ENCODE data around the gene ATAD3A.
A peak's percentile ranks its signal among the peaks of the same experiment; 100 is the strongest.

The ATAD3A gene

DNA sequence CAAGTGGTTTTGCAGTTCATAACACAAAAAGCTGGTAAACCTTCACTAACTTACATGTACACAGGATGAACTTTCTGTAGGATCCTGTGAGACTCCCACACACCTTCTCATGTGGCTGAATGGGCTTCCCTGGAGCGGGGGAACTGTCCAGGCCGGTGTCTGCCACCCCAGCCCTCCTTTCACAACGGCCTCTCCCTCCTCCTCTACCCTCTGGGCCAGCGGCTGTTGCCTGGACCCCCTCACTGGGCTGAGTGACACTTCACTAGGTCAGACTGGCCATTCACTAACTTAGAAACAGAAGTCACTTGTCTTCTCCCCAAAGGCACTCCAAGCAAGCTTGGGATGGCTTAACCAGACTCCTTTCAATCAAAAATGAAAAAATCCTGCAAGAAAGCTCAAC, 46.6 kb downstream of the ATAD3A start:
- DNase-seq = no peak

DNA sequence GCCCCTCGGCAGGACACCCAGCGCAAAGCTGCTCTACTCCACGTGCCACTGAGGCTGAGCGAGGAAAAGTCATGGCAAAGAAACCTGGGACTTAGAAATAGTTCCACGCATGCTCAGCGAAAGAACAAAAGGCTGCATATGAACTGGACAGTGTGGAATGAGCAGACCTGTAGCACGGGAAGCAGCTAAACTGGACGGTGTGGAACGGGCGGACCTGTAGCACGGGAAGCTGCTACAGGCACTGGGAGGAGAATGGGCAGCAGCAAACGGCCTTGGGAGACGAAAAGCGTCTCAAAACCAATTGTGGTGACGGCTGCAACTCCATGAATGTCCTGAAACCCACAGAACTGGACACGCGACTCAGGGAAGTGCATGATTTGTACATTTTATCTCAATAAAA, 47.1 kb downstream of the ATAD3A start:
- DNase-seq = no peak

DNA sequence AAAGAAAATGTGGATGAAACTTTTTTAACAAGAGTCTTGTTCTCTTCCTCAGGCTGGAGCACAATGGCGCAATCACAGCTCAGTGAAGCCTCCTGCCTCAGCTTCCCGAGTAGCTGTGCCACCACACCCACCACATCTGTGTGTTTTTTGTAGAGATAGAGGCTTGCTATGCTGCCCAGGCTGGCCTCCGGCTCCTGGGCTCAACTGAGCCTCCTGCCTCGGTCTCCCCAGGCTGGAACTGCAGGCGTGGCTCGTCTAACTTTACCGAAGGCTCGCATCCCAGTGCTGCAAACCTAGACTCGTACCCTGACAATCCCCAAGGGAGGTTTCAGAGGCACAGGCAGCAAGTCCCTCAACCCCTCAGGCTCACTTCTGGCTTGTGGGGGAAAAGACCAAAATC, 48.2 kb downstream of the ATAD3A start:
- DNase-seq = no peak

DNA sequence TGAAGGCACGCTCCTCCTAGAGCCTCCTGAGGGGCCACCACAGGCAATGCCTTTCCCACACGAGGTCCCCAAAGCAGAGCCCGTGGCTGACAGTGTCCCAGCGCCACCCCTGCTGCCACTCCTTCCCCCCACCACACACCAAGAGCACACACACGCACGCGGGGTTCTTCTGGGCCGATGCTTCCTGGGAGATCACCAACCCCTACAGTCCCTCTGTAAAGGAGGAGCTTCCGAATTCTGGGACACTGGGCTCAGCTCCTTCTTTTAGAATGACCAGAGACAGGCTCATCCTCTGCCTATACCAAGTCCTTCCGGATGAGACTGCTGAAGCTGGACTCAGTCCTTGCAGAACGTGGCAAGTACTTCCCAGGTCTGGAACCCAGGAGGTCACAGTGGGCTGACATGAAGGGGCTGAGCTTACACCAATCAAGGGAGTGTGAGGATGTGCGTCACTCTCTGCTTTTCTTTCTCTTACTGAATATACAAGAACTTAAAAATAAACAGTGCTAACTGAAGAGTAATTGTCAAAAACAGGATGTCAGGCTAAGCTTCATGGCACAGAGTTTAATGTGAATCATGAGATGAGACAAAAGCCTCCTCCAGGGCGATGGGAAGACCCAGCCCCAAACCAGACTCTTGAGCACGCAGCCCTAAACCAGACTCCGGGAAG, 50.0 kb downstream of the ATAD3A start:
- DNase-seq = no peak

DNA sequence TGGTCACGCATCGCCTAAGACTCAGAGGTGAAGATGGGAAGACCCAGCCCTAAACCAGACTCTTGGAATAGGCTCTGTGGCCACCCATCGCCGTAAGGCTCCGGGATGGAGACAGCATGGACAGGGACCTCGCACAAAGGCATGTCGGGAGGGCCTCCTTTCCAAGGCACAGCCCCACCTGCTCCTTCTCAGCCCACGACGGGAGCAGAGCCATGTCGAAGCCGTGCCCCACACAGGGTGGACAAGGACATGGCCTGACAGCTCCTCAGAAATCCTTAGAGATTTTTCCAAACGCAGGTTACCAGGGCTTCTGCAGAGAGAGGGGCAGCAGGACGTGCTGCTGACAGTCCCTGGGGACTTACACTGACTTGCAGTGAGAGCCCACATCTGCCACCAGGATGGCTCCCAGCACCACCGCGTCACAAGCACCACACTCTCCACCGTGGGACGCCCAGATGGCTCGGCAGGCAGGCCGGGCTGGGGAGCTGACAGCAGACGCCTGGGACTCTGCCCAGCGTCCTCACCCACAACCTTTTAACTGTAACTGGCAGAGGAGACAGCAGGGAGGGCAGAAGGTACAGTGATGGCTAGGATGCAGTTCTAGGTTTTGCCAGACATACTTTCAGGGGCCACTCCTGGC, 50.7 kb downstream of the ATAD3A start:
- peak; percentile 99 for DNase-seq

DNA sequence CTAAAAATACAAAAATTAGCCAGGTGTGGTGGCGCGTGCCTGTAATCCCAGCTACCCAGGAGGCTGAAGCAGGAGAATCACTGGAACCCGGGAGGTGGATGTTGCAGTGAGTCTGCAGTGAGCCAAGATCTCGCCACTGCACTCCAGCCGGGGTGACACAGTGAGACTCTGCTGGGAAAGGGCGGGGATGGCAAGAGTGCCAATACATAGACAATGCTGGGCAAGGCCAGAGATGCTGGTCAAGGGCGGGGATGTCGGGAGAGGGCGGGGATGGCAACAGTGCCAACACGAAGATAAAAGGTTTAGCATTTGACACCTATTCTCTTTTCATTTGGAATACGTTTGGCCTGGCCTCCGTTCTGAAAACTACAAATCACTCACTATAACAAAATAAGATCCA, 51.7 kb downstream of the ATAD3A start:
- DNase-seq = no peak

DNA sequence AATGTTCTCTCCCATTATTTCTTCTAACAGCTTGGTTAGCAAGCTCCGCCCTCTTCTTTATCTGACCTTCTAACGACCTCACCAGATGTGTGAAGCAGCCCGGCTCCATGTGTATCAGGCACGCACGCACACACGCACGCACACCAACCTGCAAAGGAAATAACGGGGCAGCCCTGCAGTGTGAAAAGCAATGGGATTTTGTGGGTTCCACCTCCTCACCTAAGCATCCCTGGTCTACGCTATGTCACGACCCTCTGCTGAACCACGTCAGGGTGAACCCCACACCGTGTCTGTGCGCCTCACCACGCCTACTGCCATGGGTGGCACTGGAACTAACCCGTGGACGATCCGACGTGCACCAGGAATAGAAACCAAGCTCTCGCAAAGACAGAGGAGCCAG, 52.3 kb downstream of the ATAD3A start:
- no peak for DNase-seq

DNA sequence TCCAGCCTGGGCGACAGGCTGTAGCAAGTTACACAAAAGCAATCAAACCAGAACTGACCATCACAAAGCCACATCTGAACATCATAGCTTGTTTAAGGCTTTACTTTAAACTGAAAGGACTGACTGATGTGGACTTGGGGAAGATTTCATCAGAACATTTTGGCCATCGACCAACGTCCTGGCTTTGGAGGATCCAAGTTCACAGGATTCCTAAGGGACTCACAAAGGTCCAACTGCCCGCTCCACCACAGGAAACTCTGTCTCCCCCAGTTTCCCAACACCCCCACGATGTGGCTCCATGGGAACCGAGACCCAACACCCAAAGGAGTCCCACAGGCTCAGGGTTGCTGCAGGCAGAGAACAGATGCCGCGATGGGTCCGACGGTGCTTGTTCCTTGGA, 53.4 kb downstream of the ATAD3A start:
- no peak for DNase-seq

DNA sequence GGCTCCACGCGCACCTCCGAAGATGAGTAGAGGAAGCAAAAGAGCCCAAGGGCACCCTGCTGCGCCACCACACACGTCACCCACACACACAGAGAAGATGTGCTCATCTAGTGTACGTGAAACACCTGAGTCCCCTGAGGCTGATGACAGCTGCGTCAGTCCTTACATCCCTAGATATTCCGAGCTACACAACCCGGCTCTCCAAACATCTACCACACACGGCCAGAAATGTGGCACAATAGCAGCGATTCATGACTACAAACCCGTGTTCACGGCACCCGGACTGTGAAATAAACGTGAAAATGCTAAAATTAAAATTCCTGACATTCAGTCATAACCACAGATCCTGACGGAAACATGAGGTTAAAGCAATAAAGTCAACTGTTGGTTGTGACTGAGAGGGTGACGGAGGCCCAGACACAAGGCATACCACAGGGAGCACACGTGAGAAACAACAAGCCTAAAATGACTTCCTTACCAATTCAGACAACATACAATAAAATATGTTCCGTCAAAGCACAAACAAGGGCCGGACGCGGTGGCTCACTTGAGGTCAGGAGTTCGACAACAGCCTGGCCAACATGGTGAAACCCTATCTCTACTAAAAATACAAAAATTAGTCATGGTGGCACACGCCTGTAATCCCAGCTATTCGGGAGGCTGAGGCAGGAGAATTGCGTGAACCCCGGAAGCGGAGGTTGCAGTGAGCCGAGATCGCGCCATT, 55.4 kb downstream of the ATAD3A start:
- no peak for DNase-seq

DNA sequence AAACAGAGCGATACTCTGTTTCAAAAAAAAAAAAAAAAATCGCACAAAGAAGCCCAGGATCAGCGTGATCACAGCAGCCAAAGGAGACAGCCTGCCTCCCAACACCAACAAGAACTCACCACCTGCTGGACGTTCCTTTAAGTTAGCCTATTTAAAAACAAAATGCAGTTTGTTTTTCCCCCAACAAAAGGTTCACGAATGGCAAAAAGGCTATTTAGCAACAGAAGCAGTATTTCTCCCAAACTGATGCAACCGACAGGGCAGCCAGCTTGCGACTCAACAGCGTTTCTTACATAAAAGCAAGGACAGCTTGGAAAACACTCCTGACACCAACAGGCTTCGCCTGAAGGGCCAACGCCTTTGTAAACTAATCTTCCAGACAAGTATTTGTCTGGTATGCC, 55.9 kb downstream of the ATAD3A start:
- DNase-seq = peak; percentile 2

DNA sequence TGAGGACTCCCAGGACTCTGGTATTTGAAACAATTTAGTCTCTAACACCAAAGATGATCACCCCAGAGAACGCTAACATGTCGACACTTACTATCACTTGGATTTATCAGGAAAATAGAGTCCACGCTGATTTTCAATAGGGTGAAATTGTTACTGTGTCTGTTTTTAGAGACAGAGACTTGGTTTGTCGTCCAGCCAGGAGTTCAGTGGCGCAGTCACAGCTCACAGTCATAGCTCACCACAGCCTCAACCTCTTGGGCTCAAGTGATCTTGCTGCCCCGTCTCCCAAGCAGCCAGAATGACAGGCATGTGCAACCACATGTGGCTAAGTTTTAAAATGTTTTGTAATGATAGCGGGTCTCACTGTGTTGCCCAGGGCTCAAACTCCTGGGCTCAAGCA, 57.4 kb downstream of the ATAD3A start:
- no peak for DNase-seq

DNA sequence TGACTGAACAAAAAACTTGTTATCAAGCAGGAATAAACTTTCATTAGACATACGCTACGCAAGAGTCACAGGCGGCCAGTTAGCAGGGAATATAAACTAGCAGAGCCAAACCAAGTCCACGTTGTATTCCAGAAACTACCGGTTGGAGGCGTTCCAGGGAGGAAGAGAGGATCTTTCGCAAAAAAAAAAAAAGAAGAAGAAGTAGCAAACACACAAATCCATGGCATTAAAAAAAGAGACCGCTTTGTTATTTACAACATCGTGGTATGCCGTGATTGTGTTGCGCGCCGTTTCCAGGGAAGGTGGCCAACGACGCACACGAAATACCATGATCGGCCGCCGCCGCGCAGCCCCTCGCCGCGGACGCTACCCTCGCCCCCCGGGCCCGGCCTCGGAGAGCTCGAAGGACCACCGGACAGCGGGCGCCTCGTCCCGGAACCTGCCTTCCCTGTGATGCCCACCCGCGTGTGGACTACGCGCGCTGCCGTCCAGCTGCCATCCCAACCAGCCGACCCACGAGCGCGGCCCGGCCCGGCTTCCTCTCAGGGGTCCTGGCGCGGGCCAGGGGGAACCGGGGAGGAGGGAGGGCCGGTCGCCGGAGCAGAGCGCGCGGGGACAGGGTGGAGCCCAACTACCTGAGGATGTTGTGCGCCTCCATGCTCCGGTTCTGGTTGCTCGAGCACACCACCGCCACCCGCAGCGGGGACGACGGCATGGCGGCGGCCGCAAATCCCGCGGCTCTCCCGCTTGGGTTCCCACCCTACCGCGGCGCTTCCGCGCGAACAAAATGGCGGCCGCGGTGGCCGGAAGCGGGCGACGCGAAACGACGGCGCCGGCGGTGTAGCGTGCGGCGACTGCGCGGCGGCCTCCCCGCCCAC, 62.1 kb downstream of the ATAD3A start:
- peak; percentile 72 for DNase-seq

DNA sequence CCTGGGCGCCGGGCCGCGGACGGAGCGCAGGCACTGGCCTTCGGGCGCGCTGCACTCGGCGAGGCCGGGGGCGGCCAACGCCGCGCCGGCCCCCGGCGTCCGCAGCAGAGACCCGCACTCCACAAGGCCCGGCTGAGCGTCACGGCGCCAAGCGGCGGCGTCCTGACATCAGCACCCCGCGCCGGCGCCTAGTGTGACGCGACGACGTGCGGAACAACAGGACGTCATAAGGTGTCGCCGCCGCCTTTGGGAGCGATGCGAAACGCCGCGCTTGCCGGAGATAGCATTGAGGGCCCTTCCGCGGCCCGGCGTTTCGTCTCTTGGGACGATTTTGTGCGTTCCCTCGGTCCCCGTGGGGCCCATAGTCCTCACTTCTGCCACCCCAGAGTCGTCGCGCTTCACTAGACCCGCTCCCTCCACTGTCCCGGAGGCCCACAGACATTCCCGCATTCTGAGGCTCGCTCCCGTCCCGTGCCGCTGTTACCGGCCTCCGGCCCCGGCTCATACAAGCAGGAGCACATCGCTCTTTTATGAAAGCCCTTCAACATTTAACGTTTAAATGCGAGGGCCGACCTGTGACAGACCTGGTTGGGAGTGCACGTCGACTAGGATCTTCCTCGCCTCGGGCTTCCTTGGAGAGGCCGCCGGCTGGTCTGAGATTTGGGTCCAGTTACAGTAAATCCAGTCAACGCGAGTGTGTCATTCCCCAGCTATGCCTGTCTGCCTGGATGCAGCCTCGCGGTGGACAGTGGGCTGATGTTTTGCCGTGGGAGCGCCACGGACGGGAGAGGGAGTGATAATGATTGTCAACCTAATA, 63.0 kb downstream of the ATAD3A start, which contains the start of gene SSU72:
Gene SSU72 (minus strand): TSS at position 143 of the 817 bp plus-strand sequence. CDS start 306 bp downstream, outside the sequence.
- DNase-seq = peak; percentile 82

DNA sequence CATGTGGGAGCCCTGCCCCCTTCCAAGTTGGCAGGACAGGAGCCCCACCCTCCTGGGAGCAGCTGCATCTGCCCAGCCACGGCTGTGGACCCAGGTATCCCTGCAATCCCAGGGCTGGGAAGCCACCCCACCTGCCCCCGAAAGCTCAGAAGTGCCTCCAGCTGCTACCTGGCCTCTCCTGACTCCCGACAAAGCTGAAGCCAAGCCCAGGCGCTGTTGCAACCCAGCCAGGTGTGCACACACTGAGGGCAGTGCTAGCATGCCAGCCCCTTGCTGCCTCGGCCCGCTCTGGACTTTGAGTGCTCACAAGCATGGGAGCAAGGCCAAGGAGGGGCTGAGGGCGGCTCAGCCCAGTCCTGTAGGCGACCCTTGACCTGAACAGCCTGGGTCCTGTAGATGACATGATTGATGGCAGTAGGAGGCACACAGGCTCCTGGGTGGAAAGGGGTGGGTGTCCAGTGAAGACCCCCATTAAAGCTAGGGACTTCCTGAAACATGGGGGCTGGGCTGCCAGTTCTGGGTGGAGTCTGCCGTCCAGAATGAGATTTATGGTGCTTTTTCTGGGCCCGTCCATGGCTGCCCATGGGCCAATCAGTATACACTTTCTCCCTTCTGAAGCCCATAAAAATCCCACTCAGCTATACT, 65.5 kb downstream of the ATAD3A start:
- DNase-seq = peak; percentile 23

DNA sequence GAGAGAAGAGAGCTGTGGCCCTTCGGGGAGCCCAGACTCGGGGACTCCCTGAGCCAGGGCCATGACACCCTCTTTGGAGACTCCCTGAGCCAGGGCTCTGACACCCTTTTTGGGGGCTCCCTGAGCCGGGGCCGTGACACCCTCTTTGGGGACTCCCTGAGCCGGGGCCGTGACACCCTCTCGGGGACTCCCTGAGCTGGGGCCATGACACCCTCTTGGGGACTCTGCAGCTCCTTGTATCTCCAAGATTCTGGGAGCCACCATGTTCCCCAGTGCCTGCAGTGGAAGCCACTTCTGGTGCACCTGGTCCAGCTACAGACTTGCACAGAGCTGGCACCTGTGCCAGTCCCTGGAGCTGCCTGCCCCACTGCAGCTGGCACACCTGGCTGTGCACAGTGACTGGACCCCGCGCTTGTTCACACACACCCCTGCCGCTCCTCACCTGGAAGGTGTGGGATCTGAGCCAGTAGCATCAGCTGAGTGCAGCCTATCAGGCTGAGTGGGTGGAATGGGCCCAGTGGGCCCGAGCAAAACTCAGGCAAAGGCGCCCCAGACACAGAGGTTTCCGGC, 66.5 kb downstream of the ATAD3A start:
- no peak for DNase-seq

DNA sequence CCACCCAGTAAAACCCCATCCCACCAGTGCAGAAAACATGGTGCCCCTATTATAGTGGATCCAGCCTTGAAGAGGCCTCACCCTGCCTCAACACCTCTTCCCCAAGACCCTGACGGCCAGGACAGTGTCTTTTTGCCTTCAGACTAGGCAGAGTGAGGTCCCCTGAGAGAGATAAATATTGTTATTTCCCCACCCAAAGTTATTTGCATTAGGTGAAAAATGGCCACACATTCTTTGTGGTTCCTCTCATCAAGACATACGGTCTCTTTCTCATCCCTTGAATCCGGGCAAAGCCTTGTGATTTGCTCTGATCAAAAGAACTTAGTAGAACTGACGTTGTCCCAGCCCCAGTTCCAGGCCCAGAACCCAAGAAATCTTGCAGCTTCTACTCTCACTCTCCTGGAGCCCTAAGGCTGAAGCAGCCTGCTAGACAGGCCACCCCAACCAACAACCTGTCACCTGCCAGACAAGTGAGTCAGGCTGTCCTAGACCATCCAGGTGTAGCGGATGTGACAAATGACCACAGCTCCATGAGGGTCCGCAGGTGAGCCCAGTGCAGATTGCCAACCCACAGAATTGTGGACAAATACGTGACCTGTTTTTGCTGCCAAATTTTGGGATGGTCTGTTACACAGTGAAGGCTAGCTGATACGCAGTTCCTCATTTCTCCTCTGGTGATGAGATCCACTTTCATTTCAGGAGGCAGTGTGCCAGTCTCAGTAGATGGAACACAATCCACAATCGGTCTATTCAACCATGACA, 70.8 kb downstream of the ATAD3A start:
- DNase-seq = no peak

DNA sequence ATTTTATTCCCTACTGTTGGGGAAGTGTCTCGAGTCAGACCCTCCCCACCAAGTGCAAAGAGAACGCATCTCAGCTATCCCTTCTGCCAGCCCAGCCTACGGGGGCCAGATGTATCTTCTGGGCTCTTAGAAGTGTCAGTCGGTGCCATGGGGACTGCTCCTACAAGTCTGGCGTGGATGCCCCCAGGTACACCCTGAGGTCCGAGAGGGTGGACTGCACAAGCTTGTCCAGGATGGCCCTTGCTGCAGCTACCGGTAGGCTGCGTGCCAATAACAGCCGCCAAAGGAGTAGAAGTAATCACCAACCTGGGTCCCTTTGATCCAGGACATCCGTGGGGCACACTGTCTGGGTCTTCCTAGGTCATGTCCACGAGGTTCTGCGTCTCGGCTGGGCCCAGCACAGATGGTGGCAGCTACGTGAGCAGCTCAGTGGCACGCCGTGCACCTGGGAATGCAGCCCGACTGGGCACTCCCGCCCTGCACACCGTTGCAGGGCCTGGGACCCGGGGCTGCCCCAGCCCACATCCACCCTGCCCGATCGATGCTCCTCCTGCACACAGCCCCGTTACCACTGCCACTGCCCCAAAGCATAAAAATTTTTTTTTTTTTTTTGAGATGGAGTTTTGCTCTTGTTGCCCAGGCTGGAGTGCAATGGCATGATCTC, 71.5 kb downstream of the ATAD3A start:
- DNase-seq = no peak
